Measurements from ENCODE around the gene ADA.
A peak's percentile ranks its signal among the peaks of the same experiment; 100 is the strongest.

Gene ADA

GRCh38 chr20:44598423-44599305 is 52.8 kb downstream of the ADA start:
- no peaks in the 10 kb centered on the region for H3K27me3 ChIP-seq (ENCODE audit: control insufficient read depth, low read length)
- H3K4me2 ChIP-seq (ENCODE audit: low read length): peak overlapping the region; percentile 73
- H3K27ac ChIP-seq (ENCODE audit: low read depth, low read length): peak overlapping the region; percentile 24
- peaks cover 66% of the 10 kb centered on the region for H3K4me1 ChIP-seq (ENCODE audit: control insufficient read depth, low read length)
- H3K79me2 ChIP-seq (ENCODE audit: control insufficient read depth, low read length): peaks cover 63% of the 10 kb centered on the region
- H3K9me2 ChIP-seq (replicated peaks; ENCODE audit: control insufficient read depth, low read length): no peaks in the 10 kb centered on the region
- H3K9me3 ChIP-seq (ENCODE audit: control insufficient read depth, insufficient read depth, low read length): no peaks in the 10 kb centered on the region
- peak overlapping the region; percentile 55 for H3K4me3 ChIP-seq (ENCODE audit: low read length)
- no peak for TF ChIP-seq EZH2phosphoT487 (IDR thresholded peaks at IDR 0.05; ENCODE audit: borderline replicate concordance, low read length)
- no peak for TF ChIP-seq CTCF (IDR thresholded peaks at IDR 0.05; ENCODE audit: low read depth, low read length, poor library complexity, severe bottlenecking)
- peaks cover 46% of the 10 kb centered on the region for H3K36me3 ChIP-seq (ENCODE audit: control insufficient read depth, low read length)
- H4K20me1 ChIP-seq (ENCODE audit: control insufficient read depth, insufficient read depth, low read depth, low read length): no peaks in the 10 kb centered on the region
- H3F3A ChIP-seq (ENCODE audit: control insufficient read depth, insufficient read depth): no peaks in the 10 kb centered on the region

- H3K27me3 ChIP-seq (ENCODE audit: control insufficient read depth, low read length): no peaks in the 10 kb centered on the region
- H3K79me2 ChIP-seq (ENCODE audit: control insufficient read depth, low read length): peaks cover 63% of the 10 kb centered on the region
- peak overlapping the region; percentile 73 for H3K4me2 ChIP-seq (ENCODE audit: low read length)
- H3K9me3 ChIP-seq (ENCODE audit: control insufficient read depth, insufficient read depth, low read length): no peaks in the 10 kb centered on the region
- H3K36me3 ChIP-seq (ENCODE audit: control insufficient read depth, low read length): peaks cover 48% of the 10 kb centered on the region
- peaks cover 3% of the 10 kb centered on the region; the same call in 1 of the 2 replicates for H3F3A ChIP-seq (ENCODE audit: control insufficient read depth, insufficient read depth)
- no peaks in the 10 kb centered on the region for H4K20me1 ChIP-seq (ENCODE audit: control insufficient read depth, insufficient read depth, low read depth, low read length)
- peak overlapping the region; percentile 24 for H3K27ac ChIP-seq (ENCODE audit: low read depth, low read length)
- H3K4me1 ChIP-seq (ENCODE audit: control insufficient read depth, low read length): peaks cover 72% of the 10 kb centered on the region
- H3K4me3 ChIP-seq (ENCODE audit: low read length): peak overlapping the region; percentile 55
- no peaks in the 10 kb centered on the region for H3K9me2 ChIP-seq (replicated peaks; ENCODE audit: control insufficient read depth, low read length)
- TF ChIP-seq CTCF (IDR thresholded peaks at IDR 0.05; ENCODE audit: low read depth, low read length, poor library complexity, severe bottlenecking): no peak
- TF ChIP-seq EZH2phosphoT487 (IDR thresholded peaks at IDR 0.05; ENCODE audit: borderline replicate concordance, low read length): no peak
Measured at GRCh38 chr20:44597930-44598329, 53.6 kb downstream of the ADA start.

GRCh38 chr20:44597516-44597915 is 54.0 kb downstream of the ADA start:
- Histone ChIP-seq H3K27ac (ENCODE audit: low read depth, low read length) (no peak overlapping the region), H3K27me3 (ENCODE audit: control insufficient read depth, low read length) (no peaks in the 10 kb centered on the region), H3K36me3 (ENCODE audit: control insufficient read depth, low read length) (peaks cover 50% of the 10 kb centered on the region), H3K4me3 (ENCODE audit: low read length) (0 out of 2 replicates have a peak overlapping the region, but pooled peaks have one; percentile 55), H3K4me2 (ENCODE audit: low read length) (peak overlapping the region; percentile 73), H3F3A (ENCODE audit: control insufficient read depth, insufficient read depth) (peaks cover 3% of the 10 kb centered on the region; the same call in 1 of the 2 replicates), H4K20me1 (ENCODE audit: control insufficient read depth, insufficient read depth, low read depth, low read length) (no peaks in the 10 kb centered on the region), H3K9me3 (ENCODE audit: control insufficient read depth, insufficient read depth, low read length) (no peaks in the 10 kb centered on the region), H3K79me2 (ENCODE audit: control insufficient read depth, low read length) (peaks cover 63% of the 10 kb centered on the region), H3K4me1 (ENCODE audit: control insufficient read depth, low read length) (peaks cover 76% of the 10 kb centered on the region), H3K9me2 (replicated peaks; ENCODE audit: control insufficient read depth, low read length) (no peaks in the 10 kb centered on the region)
- no peak for TF ChIP-seq CTCF (IDR thresholded peaks at IDR 0.05; ENCODE audit: low read depth, low read length, poor library complexity, severe bottlenecking)
- TF ChIP-seq EZH2phosphoT487 (IDR thresholded peaks at IDR 0.05; ENCODE audit: borderline replicate concordance, low read length): no peak

All from DOHH2 (cell line).